GM18868 (cell line): ENCODE results near the gene CSRNP3.

Source experiments
- ATAC-seq: cut with Tn5 transposase; IDR thresholded peaks from one replicate; pipeline ENCODE4 v1.9.1; 2021; ENCODE audit warnings: mild to moderate bottlenecking, moderate library complexity; ENCODE audit not compliant: unreplicated experiment

Gene CSRNP3, protein sequence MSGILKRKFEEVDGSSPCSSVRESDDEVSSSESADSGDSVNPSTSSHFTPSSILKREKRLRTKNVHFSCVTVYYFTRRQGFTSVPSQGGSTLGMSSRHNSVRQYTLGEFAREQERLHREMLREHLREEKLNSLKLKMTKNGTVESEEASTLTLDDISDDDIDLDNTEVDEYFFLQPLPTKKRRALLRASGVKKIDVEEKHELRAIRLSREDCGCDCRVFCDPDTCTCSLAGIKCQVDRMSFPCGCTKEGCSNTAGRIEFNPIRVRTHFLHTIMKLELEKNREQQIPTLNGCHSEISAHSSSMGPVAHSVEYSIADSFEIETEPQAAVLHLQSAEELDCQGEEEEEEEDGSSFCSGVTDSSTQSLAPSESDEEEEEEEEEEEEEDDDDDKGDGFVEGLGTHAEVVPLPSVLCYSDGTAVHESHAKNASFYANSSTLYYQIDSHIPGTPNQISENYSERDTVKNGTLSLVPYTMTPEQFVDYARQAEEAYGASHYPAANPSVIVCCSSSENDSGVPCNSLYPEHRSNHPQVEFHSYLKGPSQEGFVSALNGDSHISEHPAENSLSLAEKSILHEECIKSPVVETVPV

DNA sequence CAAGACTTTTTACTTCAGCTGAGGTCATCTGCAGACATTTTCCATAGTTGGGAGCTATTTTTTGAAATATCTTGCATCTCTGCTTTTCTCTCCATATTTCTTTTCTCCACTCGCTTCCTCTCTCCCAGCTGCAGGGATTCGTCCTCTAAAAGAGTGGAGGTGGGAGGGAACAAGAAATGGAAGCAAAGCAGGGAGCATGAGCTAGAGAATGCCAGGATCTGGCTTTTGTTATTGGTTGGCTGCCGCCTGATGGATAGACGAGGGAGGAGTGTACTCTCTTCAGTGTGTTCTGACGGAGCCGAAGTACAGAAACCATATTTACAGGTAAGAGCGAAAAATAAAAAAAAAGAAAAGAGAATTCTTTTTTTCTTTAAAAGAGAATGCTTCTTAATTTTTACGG, at the start of gene CSRNP3:
Gene CSRNP3, plus strand, starts transcription at position 282 of the 400 bp plus-strand sequence. CDS start 125,368 bp downstream, outside the sequence.
- ATAC-seq = no peak

DNA sequence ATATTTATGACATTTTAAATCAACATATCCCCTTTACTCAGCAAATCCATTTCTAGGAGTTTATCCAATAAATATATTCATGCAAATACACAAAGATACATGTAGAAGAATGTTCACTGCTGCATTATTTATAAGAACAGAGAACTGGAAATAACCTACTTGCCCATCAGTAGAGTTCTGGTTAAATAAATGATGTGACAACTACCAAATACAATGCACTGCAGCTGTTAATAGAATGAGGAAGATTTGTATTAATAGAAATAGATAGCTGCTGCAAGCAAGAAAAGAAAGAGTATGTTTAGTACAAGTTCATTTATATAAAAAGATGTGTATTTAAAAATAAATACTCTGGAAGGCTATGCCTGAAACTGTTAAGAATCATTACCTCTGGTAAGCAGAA, 49.3 kb upstream of the CSRNP3 start:
- ATAC-seq = no peak

DNA sequence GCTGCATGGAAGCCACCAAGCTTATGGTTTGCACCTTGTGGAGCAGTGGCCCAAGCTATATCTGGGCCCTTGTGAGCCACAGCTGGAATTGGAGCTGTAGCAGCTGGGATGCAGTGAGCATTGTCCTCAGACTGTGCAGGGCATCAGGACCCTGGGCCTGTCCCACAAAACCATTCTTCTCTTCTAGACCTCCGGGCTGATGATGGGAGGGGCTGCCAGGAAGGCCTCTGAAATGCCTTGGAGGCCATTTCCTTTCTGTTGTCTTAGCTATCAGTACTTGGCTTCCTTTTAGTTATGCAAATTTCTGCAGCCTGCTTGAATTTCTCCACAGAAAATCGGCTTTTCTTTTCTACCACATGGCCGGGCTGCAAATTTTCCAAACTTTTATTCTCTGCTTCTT, 46.4 kb upstream of the CSRNP3 start:
- no peak for ATAC-seq

DNA sequence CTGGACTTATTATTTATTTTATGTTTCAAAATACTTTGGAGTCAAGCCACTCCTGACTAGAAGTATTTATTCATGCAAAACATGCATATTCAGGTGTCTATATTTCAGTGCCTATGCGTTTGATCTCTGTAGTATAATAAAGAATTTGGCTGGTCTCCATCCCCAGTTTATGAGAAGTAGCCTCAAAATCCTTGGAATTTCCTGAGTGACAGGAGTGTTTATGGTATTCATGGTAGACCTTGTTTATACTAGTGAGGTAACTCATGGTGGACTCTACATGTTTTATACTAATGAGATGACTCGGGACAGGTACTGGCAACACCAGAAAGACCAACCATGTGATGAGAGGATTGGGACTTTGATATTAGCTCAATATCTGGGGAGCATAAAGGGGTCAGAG, 43.9 kb upstream of the CSRNP3 start:
- no peak for ATAC-seq

DNA sequence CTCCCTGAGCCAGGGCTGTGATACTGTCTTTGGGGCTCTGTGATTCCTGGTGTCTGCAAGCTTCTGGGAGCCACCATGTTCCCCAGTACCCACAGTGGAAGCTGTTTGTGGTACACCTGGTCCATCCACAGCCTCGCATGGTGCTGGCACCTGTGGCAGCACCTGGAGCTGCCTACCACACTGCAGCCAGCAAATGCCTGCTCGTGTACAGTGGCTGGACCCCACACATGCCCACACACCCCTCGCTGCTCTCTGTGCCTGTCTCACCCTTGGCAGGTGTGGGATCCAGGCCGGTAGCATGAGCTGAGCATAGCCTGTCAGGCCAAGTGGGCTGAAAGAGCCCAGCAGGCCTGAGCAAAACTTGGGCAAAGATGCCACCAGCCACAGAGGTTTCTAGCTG, 41.8 kb upstream of the CSRNP3 start:
- no peak for ATAC-seq

DNA sequence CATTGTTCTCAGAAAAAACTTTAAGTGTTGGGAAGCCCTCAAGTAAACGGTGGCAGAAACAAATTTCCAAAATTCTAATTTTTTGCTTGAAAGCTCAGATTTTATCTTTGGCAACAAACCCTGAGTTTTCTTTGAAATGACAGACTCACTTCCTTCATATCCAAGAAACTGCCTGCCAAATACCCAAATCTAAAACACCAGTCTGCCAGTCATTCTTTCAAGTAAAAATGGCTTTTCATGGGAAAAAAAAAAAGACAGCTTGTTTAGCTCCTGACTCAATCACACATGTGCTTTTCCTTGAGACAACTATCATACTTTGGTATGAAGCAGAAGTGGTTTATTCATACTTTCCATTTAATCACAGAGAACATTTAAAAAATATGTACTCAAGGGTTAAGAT, 40.6 kb upstream of the CSRNP3 start:
- no peak for ATAC-seq

DNA sequence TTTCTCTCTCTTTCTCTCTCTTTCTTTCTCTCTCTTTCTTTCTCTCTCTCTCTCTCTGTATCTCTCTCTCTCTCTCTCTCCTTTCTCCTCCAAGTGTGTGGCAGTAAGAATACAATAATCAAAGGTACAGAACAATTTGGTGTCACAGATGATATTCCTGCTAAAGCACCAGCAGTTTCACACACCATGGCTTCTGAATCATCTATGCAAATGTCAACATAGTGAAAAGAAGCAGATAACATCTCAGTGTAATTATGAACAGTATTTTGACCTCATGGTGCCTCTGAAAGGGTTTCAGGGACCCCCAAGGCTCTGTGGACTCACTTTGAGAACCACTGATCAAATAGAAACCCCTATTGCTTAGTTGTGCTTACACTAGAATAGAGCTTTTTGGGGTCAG, 38.5 kb upstream of the CSRNP3 start:
- no peak for ATAC-seq

DNA sequence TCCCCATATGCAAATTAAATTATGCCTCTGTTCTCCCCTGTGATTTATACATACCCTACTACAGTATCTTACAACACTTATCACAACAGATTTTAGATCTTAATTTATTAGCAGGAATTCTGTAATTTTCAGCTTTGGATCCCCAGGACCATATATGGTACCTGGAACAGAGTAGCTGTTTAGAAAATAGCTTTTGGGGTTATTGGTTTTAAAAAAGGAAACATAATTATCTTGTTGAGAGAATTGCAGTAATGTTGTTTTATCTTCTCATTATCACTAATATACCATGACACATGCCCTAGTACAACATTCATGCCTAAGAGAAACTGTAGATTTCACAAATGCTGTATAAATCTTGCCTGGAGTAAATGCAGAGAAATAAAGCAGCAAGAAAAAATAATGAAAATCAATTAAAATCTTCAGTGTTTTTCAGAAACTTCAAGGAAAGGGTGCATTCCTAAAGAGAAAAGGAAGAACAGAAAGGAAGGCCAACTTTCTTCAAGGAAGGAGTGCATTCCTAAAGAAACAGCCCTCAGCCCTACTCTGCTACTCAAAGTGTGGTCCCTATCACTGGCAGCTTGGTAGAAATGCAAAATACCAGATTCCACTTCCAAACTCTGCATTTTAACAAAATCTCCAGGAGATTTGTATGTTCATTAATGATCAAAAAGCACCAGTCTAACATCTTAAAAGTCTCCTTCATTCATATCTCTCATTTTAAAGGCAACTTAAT, 37.1 kb upstream of the CSRNP3 start:
- ATAC-seq = no peak

DNA sequence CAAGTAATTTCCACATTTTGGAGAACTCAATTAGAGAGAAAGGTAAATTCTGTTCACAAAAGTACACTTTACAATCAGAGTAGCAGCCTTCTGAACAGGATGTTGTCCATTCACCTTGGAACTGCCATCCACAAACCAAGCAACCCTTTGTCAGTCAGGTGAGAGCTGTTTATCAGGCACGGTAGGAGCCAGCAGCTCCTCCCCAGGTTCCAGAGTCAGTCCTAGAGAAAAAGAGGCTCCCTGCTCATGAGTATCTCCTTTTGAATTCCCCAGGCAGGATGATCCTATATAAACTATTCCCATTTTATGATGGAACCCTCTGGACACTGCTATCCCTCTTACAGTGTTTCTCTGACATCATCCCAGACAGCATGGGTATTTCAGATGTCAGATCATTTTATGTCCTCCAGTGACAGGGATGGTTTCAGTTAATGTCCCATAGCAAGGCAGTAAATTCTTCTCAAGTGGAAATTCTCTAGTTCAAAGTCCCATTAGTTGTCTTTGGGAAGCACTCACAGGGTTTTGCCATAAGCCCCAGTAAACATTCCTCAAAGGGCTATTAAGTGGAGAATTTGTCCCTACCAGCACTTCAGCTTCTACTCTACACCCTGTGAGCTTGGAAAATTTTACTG, 34.5 kb upstream of the CSRNP3 start:
- ATAC-seq = no peak

DNA sequence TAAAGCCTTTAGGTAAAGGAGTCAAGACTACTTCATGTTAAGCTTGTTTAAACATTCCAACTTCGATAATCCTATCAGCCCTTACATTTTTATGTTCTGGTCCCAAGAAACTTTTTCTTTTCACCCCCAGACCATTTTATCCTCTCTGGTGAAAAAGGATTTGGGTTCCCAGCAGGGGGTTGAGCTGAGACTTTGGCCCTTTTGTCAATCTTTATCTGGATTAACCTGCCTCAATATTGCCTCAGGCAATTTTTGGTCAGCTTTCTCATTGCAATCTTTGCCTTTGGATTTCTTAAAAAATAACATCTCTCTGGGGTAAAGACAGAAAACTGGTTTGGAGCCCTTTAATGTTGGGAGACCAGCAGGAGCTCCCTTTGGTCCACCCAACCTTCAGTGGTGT, 33.9 kb upstream of the CSRNP3 start:
- no peak for ATAC-seq

DNA sequence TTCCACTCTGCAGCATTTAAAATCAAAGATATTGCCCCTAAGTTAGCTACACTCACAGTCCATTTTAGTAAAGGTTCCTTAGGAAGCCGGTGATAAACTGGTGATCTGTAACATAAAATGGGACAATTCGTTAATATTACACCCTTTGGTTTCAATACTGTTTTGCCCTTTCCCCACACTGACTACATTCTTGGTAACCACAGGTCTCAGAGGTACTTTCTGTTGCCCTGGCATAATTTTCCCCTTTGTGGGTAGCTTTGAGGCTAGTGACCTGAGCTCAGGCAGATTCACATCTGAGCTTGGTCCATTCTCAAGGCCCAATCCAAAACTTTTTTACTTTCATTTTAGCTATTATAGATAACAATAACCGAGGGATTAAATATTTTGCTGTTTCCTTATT, 32.9 kb upstream of the CSRNP3 start:
- no peak for ATAC-seq

DNA sequence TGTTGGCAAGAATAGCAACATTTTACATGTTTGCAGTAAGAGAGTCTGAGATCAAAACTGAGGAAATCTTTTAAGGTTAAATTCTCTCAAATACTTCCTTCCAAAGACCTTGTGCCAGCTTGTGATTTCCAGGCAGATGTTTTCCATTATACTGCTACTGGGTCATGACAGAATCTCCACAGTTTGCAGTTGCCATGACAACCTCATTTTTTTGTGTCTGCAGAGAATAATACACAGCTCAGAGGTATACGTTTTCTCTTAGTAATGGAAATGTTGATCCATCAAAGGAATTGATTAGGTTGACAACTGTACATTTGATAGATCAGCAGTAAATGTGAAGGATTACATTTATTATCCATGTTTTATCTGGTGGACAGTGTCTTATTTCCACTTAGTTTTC, 29.1 kb upstream of the CSRNP3 start:
- no peak for ATAC-seq

DNA sequence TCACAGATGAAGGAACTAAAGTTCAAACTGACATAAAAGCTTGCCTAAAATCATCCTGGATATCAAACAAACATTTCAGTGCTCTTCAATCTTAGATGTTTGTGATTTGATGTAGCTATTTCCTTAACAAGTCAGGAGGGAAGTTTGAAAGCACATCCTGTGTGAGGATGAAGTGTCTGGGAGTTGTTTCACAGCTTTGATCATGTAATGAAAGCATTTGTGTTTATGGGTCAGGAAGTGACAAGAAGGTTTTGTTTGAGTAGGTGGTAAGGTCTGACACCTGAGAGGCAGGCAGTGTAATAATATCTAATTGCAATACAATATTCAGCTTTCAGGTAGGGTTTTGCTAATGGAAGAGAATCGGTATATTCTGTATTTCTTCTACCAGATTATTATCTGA, 26.0 kb upstream of the CSRNP3 start:
- no peak for ATAC-seq

DNA sequence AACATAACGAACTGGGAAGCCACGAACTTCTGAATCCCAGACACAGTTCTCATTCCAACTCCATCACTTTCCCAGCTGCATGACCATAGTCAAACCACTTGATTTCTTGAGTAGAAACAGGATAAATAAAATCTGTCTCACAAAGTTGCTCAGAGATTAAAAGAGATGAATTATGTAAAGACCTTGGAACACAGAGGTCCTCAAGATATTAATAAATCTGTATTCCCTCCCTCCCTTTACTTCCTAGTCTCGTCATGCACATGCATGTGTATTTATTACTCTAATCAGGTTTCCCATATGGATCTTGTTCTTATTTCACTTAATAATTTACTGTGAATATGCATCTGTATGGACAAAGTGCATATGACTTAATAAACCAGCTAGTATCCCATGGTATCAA, 21.1 kb upstream of the CSRNP3 start:
- no peak for ATAC-seq

DNA sequence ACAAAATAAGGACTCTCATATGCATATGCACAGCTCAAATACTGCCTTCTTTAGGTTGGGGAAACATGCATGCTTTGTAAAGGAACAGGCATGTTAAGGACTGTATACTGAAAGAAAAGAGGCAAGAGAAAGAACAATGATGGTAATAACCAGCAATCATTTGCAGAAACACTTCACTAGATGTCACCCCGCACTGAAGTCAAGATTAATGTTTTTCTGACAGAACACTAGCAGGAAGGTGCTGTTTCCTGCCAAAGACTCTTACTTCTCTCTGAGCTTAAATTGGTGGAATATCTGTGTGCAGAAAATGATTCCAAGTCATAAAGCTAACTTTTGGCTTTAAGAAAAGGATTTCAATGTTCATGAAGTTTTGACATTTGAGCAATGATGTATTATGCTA, 19.3 kb upstream of the CSRNP3 start:
- ATAC-seq = no peak

DNA sequence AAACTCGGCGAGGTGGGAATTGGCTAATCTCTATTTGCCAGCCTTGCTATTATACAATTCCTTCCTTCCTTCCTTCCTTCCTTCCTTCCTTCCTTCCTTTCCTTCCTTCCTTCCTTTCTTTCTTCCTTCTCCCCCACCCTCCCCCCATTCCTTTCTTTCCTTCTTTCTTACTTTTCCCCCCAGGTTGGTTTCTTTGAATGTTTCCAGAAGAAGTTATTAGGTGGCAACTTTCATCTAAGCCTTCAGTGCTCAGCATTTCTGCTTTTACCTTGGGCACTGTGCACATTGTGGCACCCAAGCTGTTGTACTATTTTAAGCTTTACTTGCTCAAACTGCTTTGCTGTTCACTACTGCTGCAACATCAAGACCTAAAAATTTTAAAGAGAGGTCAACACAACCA, 17.2 kb upstream of the CSRNP3 start:
- no peak for ATAC-seq

DNA sequence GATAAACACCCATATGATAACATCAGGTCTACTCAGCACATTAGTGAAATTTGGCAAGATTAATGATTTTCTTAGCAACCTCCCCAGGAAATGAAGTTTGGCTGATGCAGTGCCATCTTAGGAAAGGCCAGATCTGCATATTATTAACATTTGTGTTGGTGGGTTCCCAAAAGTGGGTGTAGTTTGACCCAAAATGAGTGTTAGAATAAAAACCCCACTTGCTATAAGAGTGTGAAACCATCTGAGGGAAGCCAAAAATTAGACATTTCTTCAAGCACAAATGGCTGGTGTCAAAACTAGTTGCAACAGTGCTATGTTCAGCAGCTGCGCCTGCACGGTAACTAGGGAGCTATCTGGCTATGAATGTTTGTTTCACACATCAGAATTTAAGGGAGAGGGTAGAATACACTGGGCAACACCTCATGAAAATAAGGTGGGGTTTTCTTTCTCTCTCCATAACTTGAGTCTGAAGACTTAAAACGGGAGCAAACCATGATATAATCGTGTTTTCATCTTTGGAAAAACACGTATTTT, 15.9 kb upstream of the CSRNP3 start:
- ATAC-seq = no peak

DNA sequence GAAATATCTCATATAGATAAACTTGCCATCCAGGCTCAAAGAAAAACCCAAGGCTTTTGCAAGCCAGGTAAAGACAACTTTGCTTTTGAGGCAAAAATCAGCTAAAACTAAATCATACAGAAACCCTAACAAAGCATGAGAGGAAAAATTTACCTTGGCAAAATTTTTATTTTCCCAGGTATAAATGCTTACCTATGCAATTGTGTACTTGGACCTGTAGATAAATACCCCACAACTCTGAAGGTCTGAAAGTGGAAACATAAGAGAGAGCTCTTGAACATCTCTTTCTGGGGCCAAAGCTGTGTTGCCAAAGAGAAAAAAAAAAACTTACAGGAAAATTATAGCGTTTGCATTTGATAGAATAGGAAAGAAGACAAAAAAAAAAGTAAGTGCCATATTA, 14.6 kb upstream of the CSRNP3 start:
- no peak for ATAC-seq

DNA sequence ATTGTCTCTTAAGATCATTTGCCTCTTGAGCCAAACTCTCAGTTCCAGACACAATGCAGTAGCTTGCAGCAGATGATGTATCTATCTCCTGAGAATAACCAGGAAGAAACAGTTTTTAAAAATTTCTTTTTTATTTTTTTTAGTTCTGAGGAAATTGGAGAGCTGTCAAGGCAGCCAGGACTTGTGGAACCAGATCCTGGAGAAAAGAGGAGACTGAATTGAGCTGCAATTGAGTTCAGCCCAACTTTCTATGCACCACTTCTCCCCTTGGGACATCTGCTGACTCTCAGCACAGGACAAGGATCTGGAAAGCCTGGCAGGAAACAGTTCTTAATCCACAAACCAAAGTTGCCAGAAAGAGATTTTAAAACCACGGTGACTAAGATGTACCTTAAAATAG, 13.5 kb upstream of the CSRNP3 start:
- no peak for ATAC-seq

DNA sequence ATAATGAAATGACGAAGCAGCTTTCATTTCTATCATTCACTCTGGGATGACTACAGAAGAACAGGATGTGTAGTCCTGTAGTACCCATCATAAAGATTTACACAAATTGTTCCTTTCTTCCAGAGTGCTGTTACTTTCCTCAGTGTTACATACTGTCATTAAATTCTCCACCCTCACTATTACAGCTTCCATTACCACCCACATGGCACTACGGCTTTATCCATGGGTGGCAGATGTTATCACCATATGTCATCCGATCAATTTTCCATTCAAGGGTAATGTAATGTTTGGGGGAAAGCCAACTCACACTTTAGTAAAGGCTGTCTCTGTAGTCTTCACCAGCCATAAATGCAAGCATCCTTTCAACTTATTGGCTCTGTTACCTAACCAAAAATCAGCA, 7.1 kb upstream of the CSRNP3 start:
- ATAC-seq = no peak

DNA sequence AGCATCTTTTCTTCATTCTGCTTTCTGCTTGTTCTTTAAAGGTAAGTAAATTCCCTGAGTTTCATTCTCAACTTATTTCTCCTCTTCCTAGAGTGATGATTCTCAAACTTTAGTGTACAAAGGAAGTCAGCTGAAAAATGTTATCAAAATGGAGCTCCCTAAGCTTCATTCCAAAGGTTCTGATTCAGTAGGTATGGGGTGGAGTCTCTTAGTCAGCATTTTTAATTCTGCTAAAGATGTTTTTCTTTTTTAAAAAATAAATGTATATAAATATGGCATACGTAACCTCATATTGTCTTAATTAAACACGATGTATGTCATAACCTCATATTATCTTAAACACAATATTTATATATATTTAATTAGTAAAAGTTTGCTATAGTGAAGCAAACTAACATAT, 3.1 kb upstream of the CSRNP3 start:
- no peak for ATAC-seq
